Ascending aorta (tissue), 2 donors: ENCODE measurements around the gene FAM131A. TPM values are rescaled to one million over a fixed set of nuclear protein-coding genes. Genes with fewer than 3 reads are reported as not detected.

Experiments used
- DNase-seq, 2 donors: peaks; one replicate each; pipeline ENCODE4 v3.0.0-alpha.2; 2019; ENCODE audit warnings: low spot score in 2 of 2
- H3K27ac ChIP-seq, 2 donors: fragments of 200-600 bp; sonication (generic); one replicate each; pipeline ENCODE4 v1.5.1; 2016 to 2017; ENCODE audit warnings: mild to moderate bottlenecking in 1 of 2
- H3K27me3 ChIP-seq: fragments of 200-600 bp; sonication (generic); one replicate; pipeline ENCODE4 v1.5.1; 2017
- H3K36me3 ChIP-seq, 2 donors: fragments of 200-600 bp; sonication (generic); one replicate each; pipeline ENCODE4 v1.5.1; 2016
- H3K4me1 ChIP-seq, 2 donors: fragments of 200-600 bp; sonication (generic); one replicate each; pipeline ENCODE4 v1.5.1; 2016 to 2017; ENCODE audit warnings: mild to moderate bottlenecking in 1 of 2
- H3K4me3 ChIP-seq, 2 donors: fragments of 200-600 bp; sonication (generic); one replicate each; pipeline ENCODE4 v1.5.1; 2016 to 2017; ENCODE audit warnings: mild to moderate bottlenecking in 1 of 2
- H3K9me3 ChIP-seq, 2 donors: fragments of 200-600 bp; sonication (generic); one replicate each; pipeline ENCODE4 v1.5.1; 2016
- CTCF ChIP-seq, 3 experiments: fragments of 200-600 bp in 2 of 3; fragments of 450-650 bp in 1 of 3; sonication (generic) in 2 of 3; IDR thresholded peaks; one replicate each; pipeline ENCODE4 v1.5.1; 2016 to 2019; ENCODE audit warnings: antibody characterized with exemption in 3 of 3, mild to moderate bottlenecking in 1 of 3, moderate library complexity in 1 of 3
- intact Hi-C: fragments of 100-400 bp; cut with DNase I; formaldehyde crosslinking; loops from one replicate; pipeline ENCODE4 v1.15.1; 2023
- total RNA-seq: library from RNA; depleted of rRNA; stranded (reverse); fragments of >200 nt; gene quantifications from one replicate; pipeline ENCODE4 v1.1.0, GENCODE V29; 2016

The FAM131A gene
- total RNA-seq, 1 donor from 2014 or later, result 47.7 TPM

GRCh38 chr3:184372296-184372821 is 35.0 kb downstream of the FAM131A start:
- H3K27me3 ChIP-seq, result no peaks in the 10 kb centered on the region
- DNase-seq, result no peak
- no peak overlapping the region for H3K27ac ChIP-seq
- peaks cover 0 to 9% of the 10 kb centered on the region in 2 donors for H3K36me3 ChIP-seq
- no peak for TF ChIP-seq CTCF (IDR thresholded peaks at IDR 0.05)
- H3K4me1 ChIP-seq, result peaks cover 14 to 22% of the 10 kb centered on the region in 2 donors
- no peaks in the 10 kb centered on the region for H3K9me3 ChIP-seq
- intact Hi-C loops, result loop anchor here (5.0 kb wide), 2 partner anchors 45 to 95 kb away; no protein-coding TSS in a partner anchor
- H3K4me3 ChIP-seq, result no peak overlapping the region

GRCh38 chr3:184372911-184373310 is 35.5 kb downstream of the FAM131A start:
- Histone ChIP-seq H3K9me3 (no peaks in the 10 kb centered on the region), H3K36me3 (peaks cover 0 to 4% of the 10 kb centered on the region in 2 donors), H3K4me3 (no peak overlapping the region), H3K27ac (no peak overlapping the region), H3K4me1 (peaks cover 14 to 22% of the 10 kb centered on the region in 2 donors), H3K27me3 (no peaks in the 10 kb centered on the region)
- TF ChIP-seq CTCF (IDR thresholded peaks at IDR 0.05), result no peak
- DNase-seq, result no peak
- intact Hi-C loops, result loop anchor here (5.0 kb wide), 2 partner anchors 44 to 94 kb away; no protein-coding TSS in a partner anchor

- Histone ChIP-seq H3K36me3 (no peaks in the 10 kb centered on the region), H3K27ac (no peak overlapping the region), H3K27me3 (no peaks in the 10 kb centered on the region), H3K4me3 (no peak overlapping the region), H3K9me3 (no peaks in the 10 kb centered on the region), H3K4me1 (peaks cover 12 to 19% of the 10 kb centered on the region in 2 donors)
- intact Hi-C loops, result loop anchor here (5.0 kb wide), 2 partner anchors 44 to 94 kb away; no protein-coding TSS in a partner anchor
- no peak for TF ChIP-seq CTCF (IDR thresholded peaks at IDR 0.05)
- no peak for DNase-seq
Measured at GRCh38 chr3:184373422-184373821, 36.0 kb downstream of the FAM131A start.

- no peaks in the 10 kb centered on the region for H3K36me3 ChIP-seq
- H3K27me3 ChIP-seq, result no peaks in the 10 kb centered on the region
- TF ChIP-seq CTCF (IDR thresholded peaks at IDR 0.05), result no peak
- DNase-seq, result no peak
- intact Hi-C loops, result no loop called here
- H3K27ac ChIP-seq, result no peak overlapping the region
- peaks cover 0 to 4% of the 10 kb centered on the region in 2 donors for H3K4me1 ChIP-seq
- no peak overlapping the region for H3K4me3 ChIP-seq
- no peaks in the 10 kb centered on the region for H3K9me3 ChIP-seq
Measured at GRCh38 chr3:184375747-184376461, 38.5 kb downstream of the FAM131A start.

GRCh38 chr3:184377374-184377773 is 40.0 kb downstream of the FAM131A start:
- Histone ChIP-seq H3K4me1 (peaks cover 0 to 11% of the 10 kb centered on the region in 2 donors), H3K9me3 (no peaks in the 10 kb centered on the region), H3K4me3 (no peak overlapping the region), H3K27me3 (no peaks in the 10 kb centered on the region), H3K36me3 (no peaks in the 10 kb centered on the region), H3K27ac (no peak overlapping the region)
- DNase-seq, result no peak
- intact Hi-C loops, result no loop called here
- no peak for TF ChIP-seq CTCF (IDR thresholded peaks at IDR 0.05)
